ENCODE results near the gene MEDAG. TPM values are rescaled to one million over a fixed set of nuclear protein-coding genes. Genes with fewer than 3 reads are reported as not detected.

Gene MEDAG
- total and polyA plus RNA-seq, 2 experiments from 2014 or later: 1.7 to 2.0 TPM

GRCh38 chr13:30943881-30944280, 37.8 kb downstream of the MEDAG start:
- H3K9me3 Mint-ChIP-seq: no peaks in the 10 kb centered on the region; the same call in 2 of the 3 replicates
- DNase-seq (ENCODE audit: low spot score) (no peak), ATAC-seq (no peak)
- Histone ChIP-seq H2AFZ (no peak overlapping the region), H3K4me1 (ENCODE audit: insufficient read depth) (no peaks in the 10 kb centered on the region), H3K27ac (ENCODE audit: low read depth) (no peak overlapping the region), H4K20me1 (replicated peaks; ENCODE audit: insufficient read depth) (no peaks in the 10 kb centered on the region), H3K4me3 (no peak overlapping the region), H3K79me2 (replicated peaks; ENCODE audit: insufficient read depth) (no peaks in the 10 kb centered on the region), H3K36me3 (ENCODE audit: insufficient read depth) (no peaks in the 10 kb centered on the region), H3K4me2 (no peak overlapping the region), H3F3A (replicated peaks; ENCODE audit: low read depth) (no peaks in the 10 kb centered on the region), H3K9me2 (ENCODE audit: insufficient read depth) (0 out of 2 replicates have a peak, but pooled peaks cover 3% of the 10 kb centered on the region), H3K27me3 (ENCODE audit: insufficient read depth) (no peaks in the 10 kb centered on the region)
- no peaks in the 10 kb centered on the region; the same call in 2 of the 3 replicates for H3K36me3 Mint-ChIP-seq (ENCODE audit: low read depth)
- H3K27ac Mint-ChIP-seq: no peak overlapping the region
- H3K27me3 Mint-ChIP-seq (ENCODE audit: insufficient read depth, low read depth, poor library complexity): no peaks in the 10 kb centered on the region
- no peak overlapping the region for H3K4me3 Mint-ChIP-seq
- no peak for TF ChIP-seq EZH2phosphoT487 (IDR thresholded peaks at IDR 0.05; ENCODE audit: unreplicated experiment)
- TF ChIP-seq CTCF (conservative IDR thresholded peaks at IDR 0.05; ENCODE audit: low read depth in 2 of 2): no peak
- no peak for TF ChIP-seq ZNF114 (CRISPR knock-in tag; IDR thresholded peaks at IDR 0.05)
- TF ChIP-seq ETS1 (IDR thresholded peaks at IDR 0.05): no peak
- no peak for TF ChIP-seq JUNB (IDR thresholded peaks at IDR 0.05; ENCODE audit: unreplicated experiment)
- H3K4me1 Mint-ChIP-seq: no peaks in the 10 kb centered on the region

GRCh38 chr13:30957258-30957943, 51.3 kb downstream of the MEDAG start:
- H3K4me3 ChIP-seq: no peak overlapping the region
- H3K4me1 ChIP-seq (ENCODE audit: insufficient read depth): no peaks in the 10 kb centered on the region
- DNase-seq (ENCODE audit: low spot score): no peak
- Mint-ChIP-seq H3K4me1 (no peaks in the 10 kb centered on the region; the same call in 2 of the 3 replicates), H3K36me3 (ENCODE audit: low read depth) (peaks cover 5% of the 10 kb centered on the region; the same call in 2 of the 3 replicates), H3K9me3 (peaks cover 16% of the 10 kb centered on the region), H3K4me3 (no peak overlapping the region), H3K27me3 (ENCODE audit: insufficient read depth, low read depth, poor library complexity) (peaks cover 2% of the 10 kb centered on the region), H3K27ac (no peak overlapping the region)
- H2AFZ ChIP-seq: no peak overlapping the region
- no peaks in the 10 kb centered on the region for H3K27me3 ChIP-seq (ENCODE audit: insufficient read depth)
- no peak overlapping the region for H3K27ac ChIP-seq (ENCODE audit: low read depth)
- no peaks in the 10 kb centered on the region for H4K20me1 ChIP-seq (replicated peaks; ENCODE audit: insufficient read depth)
- peaks cover 5% of the 10 kb centered on the region for H3K9me2 ChIP-seq (ENCODE audit: insufficient read depth)
- H3F3A ChIP-seq (replicated peaks; ENCODE audit: low read depth): no peaks in the 10 kb centered on the region
- ATAC-seq: no peak
- H3K4me2 ChIP-seq: no peak overlapping the region
- H3K79me2 ChIP-seq (replicated peaks; ENCODE audit: insufficient read depth): no peaks in the 10 kb centered on the region
- H3K36me3 ChIP-seq (ENCODE audit: insufficient read depth): no peaks in the 10 kb centered on the region
- no peak for TF ChIP-seq NANOG (IDR thresholded peaks at IDR 0.05; ENCODE audit: borderline replicate concordance)
- no peak for TF ChIP-seq ZNF114 (CRISPR knock-in tag; IDR thresholded peaks at IDR 0.05)
- TF ChIP-seq EZH2 (IDR thresholded peaks at IDR 0.05; ENCODE audit: low read depth, unreplicated experiment): no peak
- no peak for TF ChIP-seq CTCF (conservative IDR thresholded peaks at IDR 0.05; ENCODE audit: low read depth in 2 of 2)
- TF ChIP-seq EZH2phosphoT487 (IDR thresholded peaks at IDR 0.05; ENCODE audit: unreplicated experiment): no peak
- no peak for TF ChIP-seq ETS1 (IDR thresholded peaks at IDR 0.05)
